HG03095 (cell line): Measurements from ENCODE around the gene THOC5.
"Not testable (repeated sequence)": the region's sequence is repeated elsewhere in the genome, so short reads cannot be mapped to it uniquely, and the experiment has no call there.

Experiments
- ATAC-seq: cut with Tn5 transposase; IDR thresholded peaks from one replicate; pipeline ENCODE4 v1.9.1; 2021; ENCODE audit warnings: moderate library complexity; ENCODE audit not compliant: unreplicated experiment

Gene THOC5

DNA sequence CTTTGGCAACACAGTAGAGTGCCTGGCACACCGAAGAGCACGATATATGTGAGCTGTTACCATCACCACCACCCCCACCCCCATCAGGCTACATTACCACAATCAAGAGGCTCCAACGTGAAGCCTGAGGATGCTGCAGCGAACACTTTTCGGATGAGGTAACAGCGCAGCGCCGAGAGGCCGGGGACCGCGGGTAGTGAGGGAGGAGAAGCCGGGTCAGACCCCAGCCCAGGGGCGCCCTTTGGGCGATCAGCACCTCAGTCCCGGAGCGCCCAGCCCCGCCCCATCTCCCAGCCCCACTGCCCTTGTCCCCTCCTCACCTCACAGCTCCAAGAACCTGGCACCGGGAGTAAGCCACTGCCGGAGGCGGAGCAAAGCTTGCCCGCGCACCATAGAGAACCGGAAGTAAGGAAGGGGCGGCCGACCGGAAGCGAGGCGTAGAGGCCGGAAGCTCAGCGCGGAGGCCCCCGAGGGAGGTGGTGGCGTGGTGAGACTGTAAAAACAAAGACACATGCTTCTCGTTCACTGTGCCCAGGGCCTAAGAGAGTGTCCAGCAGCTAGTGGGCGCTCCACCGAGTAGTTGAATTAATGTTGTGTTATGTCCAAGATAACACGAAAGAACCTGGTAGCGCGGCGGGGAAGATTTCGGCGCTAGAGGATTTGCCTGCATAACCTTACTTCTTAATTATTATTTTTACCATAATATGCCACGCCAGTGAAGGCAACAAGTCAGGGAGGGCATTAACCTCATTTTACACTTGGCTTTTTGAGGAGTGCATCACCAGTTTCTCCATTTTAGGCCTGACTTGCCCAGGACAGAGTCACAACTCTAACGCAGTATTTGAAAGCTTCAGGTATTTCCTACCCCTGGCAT, at the start of gene THOC5:
Gene THOC5 (minus strand): TSS at position 407 of the 874 bp plus-strand sequence. CDS start 4,610 bp downstream, outside the sequence.
- peak; percentile 94 for ATAC-seq

DNA sequence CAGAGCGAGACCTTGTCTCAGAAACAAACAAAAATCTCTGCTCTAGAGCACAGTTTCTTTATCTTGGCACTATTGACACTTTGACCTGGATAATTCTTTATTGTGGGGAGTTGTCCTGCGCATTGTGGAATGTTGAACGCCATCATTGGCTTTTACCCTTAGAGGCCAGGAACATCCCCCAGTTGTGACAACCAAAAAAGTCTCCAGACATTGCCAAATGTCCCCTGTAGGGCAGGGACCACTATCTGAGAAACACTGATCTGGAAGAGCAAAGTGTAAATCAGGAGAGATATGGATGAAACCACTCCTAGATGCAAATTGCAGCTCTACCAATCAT, 45.1 kb upstream of the THOC5 start:
- ATAC-seq: no peak

- not testable (repeated sequence) for ATAC-seq
Measured at GRCh38 chr22:29597871-29598683, 44.5 kb upstream of the THOC5 start.

DNA sequence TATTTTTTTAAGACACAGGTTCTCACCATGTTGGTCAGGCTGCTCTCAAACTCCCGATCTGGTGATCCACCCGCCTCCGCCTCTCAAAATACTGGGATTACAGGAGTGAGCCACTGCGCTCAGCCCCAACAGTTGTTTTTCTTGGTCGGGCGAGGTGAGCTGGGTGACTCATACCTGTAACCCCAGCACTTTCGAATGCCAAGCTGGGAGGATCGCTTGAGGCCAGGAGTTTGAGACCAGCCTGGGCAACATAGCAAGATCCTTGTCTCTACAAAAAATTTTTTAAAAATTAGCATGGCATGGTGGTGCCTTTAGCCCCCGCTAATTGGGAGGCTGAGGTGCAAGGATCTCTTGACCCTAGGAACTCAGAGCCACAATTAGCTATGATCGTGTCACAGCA, 42.9 kb upstream of the THOC5 start:
- ATAC-seq: no peak

DNA sequence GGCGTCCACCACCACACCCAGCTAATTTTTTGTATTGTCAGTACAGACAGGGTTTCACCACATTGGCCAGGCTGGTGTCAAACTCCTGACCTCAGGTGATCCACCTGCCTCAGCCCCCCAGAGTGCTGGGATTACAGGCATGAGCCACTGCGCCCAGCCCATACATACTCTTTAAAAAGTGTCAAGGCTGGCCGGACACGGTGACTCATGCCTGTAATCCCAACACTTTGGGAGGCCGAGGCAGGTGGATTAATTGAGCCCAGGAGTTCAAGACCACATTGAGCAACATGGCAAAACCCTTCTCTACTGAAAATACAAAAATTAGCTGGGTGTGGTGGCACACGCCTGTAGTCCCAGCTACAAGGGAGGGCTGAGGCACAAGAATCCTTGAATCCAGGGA, 40.9 kb upstream of the THOC5 start:
- not testable (repeated sequence) for ATAC-seq

DNA sequence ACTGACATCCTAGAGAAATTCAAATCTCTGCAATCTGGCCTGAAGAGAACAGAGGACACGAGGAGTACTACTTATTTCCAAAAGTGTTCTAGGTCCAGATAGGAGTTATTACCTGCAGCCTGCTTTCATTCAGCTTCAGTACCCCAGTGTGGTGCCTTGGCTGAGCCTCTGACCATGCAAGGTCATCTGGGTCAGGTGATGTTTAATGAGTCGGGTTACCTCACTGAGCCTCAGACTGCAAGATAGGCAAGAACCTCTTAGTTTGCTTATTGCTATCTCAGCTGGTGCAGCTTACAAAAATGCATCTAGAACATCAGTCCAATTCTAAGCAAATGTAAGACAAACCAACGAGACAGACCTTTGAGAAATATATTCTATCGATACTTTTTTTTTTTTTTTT, 40.4 kb upstream of the THOC5 start:
- no peak for ATAC-seq

DNA sequence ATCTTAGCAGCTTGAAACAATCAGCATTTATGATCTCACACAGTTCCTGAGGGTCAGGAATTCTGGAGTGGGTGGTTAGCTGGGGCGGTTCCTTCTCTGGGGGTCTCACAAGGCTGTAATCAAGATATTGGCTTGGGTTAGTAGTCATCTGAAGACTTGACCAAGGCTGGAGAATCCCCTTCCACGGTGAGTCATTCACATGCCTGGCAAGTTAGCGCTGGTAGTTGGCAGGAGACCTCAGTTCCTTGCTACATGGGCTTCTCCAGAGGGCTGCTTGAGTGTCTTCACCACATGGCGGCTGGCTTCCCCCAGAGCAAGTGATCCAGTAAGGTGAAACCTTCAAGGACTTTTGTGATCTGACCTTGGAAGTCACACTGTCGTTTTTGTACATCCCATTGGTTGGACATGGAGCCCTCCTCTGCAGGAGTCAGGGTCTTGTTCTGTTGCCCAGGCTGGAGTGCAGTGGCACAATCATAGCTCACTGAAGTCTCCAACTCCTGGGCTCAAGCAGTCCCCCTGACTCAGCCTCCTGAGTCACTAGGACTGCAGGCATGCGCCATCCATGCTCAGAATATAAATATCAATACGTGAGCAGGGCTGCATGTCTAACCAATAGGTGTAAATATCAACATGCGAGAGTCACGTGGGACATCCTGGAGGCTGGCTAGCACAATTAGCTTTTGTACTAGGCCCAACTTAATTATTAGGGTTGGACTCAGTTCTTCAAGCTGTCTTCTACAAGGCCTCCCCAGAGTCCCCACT, 34.6 kb upstream of the THOC5 start:
- no peak for ATAC-seq

DNA sequence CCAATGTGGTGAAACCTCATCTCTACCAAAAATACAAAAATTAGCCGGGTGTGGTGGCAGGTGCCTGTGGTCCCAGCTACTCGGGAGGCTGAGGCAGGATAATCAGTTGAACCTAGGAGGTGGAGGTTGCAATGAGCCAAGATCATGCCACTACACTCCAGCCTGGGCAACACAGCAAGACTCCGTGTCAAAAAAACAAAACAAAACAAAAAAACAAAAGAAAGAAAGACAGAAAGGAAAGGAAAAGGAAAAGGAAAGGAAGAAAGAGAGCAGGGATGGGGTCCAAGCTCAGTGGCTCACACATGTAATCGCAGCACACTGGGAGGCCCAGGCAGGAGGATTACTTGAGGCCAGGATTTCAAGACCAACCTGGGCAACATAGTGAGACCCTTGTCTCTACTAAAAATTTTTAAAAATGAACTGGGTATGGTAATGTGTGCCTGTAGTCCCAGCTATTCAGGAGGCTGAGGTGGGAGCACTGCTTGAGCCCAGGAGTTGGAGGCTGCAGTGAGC, 32.7 kb upstream of the THOC5 start:
- not testable (repeated sequence) for ATAC-seq

DNA sequence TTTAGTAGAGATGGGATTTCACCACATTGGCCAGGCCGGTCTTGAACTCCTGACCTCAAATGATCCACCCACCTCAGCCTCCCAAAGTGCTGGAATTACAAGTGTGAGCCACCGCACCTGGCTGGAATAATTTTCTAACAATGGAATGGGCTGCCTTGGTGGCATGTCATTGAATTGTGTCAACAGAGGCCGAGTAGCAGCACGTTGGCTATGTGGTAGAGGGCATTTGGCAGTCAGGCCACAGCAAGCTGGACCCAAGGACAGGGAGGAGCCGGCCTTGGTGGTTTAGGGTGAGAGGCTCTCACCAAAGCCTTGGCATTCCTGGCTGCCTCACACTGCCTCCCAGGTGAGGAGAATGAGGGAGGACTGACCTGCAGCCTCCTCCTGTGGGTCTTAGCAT, 31.4 kb upstream of the THOC5 start:
- no peak for ATAC-seq

GRCh38 chr22:29581799-29582198, 28.2 kb upstream of the THOC5 start:
- ATAC-seq: no peak

GRCh38 chr22:29580200-29580810, 26.7 kb upstream of the THOC5 start:
- ATAC-seq: no peak

DNA sequence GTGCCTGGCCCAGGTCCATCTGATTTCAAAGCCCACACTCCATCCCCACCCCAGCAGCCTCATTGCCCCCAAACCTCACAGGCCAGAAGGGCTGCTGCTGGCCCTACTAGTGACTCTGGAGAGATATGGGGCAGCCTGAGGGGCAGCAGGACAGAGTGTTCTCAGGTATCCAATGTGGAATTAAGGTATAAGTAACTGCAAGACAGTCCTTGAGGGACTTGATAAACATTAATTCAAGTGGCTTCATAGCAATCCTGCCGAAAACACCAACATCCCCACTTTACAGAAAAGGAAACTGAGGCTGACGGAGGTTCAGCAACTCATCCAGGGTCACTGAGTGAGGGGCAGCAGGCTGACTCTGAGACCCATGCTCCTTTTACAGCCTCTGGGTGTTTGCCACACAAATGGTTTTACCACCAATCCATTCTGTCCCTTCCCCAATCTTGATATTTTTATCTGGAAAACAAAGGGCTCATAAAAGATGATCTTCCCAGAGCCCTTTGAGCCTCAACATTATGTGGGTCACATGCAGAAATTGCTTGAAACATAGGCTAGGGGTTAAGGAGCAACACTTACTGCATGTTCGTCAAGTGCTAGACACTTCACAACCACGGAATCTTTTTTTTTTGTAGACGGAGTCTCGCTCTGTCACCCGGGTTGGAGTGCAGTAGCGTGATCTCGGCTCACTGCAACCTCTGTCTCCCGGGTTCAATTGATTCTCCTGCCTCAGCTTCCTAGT, 25.1 kb upstream of the THOC5 start:
- no peak for ATAC-seq

DNA sequence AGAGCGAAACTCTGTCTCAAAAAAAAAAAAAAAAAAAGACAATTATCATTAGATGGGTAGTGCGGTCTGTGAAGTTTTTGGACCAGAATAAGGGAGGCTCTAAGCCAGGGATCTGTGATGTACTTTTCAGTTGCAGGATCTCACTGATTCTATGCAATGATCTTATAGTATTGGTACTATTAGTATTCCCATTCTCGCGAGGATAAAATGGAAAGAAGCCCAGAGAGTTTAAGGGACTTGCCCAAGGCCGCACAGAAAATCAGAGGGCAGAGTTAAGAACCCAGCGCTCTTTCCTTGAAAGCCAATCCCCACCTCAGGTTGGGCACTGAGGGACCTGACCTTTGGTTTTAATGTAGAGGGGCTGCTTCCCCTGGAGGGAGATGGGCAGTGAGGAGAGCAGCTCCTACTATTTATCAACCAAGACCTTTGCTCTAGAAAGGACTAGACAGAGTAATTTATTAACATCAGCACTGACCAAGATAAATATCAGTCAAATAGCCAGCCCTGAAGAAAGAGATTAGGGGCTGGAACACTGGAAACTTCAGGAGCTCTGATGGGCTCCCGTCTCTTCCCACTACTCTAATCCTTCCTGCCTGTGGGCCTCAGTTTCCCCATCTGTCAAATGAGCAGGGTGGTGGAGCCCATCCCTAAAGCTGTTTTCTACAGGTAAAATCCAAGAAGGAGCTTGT, 21.3 kb upstream of the THOC5 start:
- ATAC-seq: no peak

- ATAC-seq: no peak
Measured at GRCh38 chr22:29570912-29571549, 17.5 kb upstream of the THOC5 start.

GRCh38 chr22:29570456-29570855, 16.9 kb upstream of the THOC5 start:
- no peak for ATAC-seq

DNA sequence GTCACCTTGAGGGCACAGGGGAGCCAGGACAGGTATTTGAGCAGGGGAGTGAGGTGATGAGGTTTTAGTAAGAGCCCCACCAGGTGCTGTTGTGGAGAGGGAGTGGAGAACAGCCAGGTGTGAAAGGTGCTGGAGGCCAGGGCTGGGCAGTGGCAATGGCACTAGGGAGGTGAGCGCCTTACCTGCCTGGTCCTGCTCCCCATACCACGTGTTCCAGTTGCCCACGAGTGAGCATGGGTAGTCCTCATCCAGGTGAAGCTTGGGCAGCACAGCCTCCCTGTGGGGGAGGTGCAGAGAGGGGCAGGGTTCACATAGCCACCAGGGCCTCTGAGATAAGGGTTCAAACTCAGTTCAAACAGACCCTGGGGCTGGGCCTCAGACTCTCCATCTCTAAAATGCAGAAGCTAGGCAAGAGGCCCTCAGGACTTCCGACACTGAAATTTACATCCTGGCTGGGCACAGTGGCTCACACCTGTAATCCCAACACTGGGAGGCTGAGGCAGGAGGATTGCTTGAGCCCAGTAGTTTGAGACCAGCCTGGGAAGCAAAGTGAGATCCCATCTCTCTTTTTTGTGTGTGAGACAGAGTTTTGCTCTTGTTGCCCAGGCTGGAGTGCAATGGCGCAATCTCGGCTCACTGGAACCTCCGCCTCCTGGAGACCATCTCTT, 15.6 kb upstream of the THOC5 start:
- no peak for ATAC-seq

DNA sequence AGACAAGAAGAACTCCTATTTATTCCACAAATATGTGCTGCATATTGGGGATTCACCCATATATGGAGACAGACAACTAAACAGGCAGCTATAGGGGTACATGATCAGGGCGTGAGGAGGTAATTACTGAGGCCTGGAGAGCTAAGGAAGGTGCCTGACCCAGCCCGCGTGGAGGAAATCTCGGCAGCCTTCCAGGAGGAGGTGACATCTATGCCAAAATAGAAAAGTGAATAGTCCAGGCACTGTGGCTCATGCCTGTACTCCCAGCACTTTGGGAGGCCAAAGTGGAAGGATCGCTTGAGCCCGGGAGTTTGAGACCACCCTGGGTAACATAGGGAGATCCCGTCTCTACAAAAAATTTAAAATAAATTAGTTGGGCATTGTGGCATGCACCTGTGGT, 13.8 kb upstream of the THOC5 start:
- ATAC-seq: no peak

- ATAC-seq: not testable (repeated sequence)
Measured at GRCh38 chr22:29566513-29566912, 13.0 kb upstream of the THOC5 start.
